Renal pelvis (tissue), 3 donors: ENCODE data around the gene CPT1B. TPM values are rescaled to one million over a fixed set of nuclear protein-coding genes. Genes with fewer than 3 reads are reported as not detected.

Source experiments
- polyA plus RNA-seq, 3 donors: library from polyadenylated mRNA; unstranded; fragments of 120-200 nt; gene quantifications; one replicate each; pipeline ENCODE4 v1.2.1, GENCODE V29; 2013; ENCODE audit not compliant: insufficient read length in 3 of 3

The CPT1B gene
- polyA plus RNA-seq, 3 donors = 16.8 to 18.3 (median 17.1) TPM

Other genes starting within 250 kb of the CPT1B start
- 10 to 100 TPM; 46.5 to 54.7 (median 50.5) TPM for gene PPP6R2, start 235.1 kb downstream of the CPT1B start, polyA plus RNA-seq
- gene SBF1, start 103.4 kb downstream of the CPT1B start, polyA plus RNA-seq = 10 to 100 TPM; 42.2 to 51.0 (median 42.9) TPM
- 1 to 10 TPM; 4.4 to 6.0 (median 5.7) TPM for gene ADM2, start 96.9 kb downstream of the CPT1B start, polyA plus RNA-seq
- 1 to 10 TPM; 3.3 to 6.6 (median 4.2) TPM for gene MIOX, start 91.6 kb downstream of the CPT1B start, polyA plus RNA-seq
- 10 to 100 TPM; 47.3 to 61.5 (median 60.5) TPM for gene LMF2, start 70.7 kb downstream of the CPT1B start, polyA plus RNA-seq
- 10 to 100 TPM; 48.3 to 57.4 (median 56.6) TPM for gene NCAPH2, start 70.2 kb downstream of the CPT1B start, polyA plus RNA-seq
- 1 to 10 TPM in 2 of 3 donors, not detected in 1; 5.4 to 6.7 TPM for gene SCO2, start 52.8 kb downstream of the CPT1B start, polyA plus RNA-seq
- gene TYMP, start 48.4 kb downstream of the CPT1B start, polyA plus RNA-seq = 1 to 10 TPM; 1.4 to 2.2 (median 2.0) TPM
- under 1 TPM in 2 of 3 donors, not detected in 1; 0.04 to 0.30 TPM for gene KLHDC7B, start 32.5 kb downstream of the CPT1B start, polyA plus RNA-seq
- under 1 TPM in 1 of 3 donors, not detected in 2; 0.58 TPM for gene SYCE3, start 15.5 kb downstream of the CPT1B start, polyA plus RNA-seq
- gene CHKB, start 4.4 kb upstream of the CPT1B start, polyA plus RNA-seq = 100 to 1,000 TPM in 2 of 3 donors, 10 to 100 TPM in 1; 74.5 to 109 (median 105) TPM
- gene MAPK8IP2, start 22.4 kb upstream of the CPT1B start, polyA plus RNA-seq = 1 to 10 TPM in 2 of 3 donors, under 1 TPM in 1; 0.76 to 1.1 (median 1.0) TPM
- 10 to 100 TPM; 15.3 to 23.7 (median 20.4) TPM for gene ARSA, start 49.7 kb upstream of the CPT1B start, polyA plus RNA-seq
- gene SHANK3, start 94.4 kb upstream of the CPT1B start, polyA plus RNA-seq = 10 to 100 TPM; 19.1 to 27.2 (median 19.6) TPM
- gene ACR, start 159.8 kb upstream of the CPT1B start, polyA plus RNA-seq = under 1 TPM; 0.43 to 0.58 (median 0.58) TPM
- gene RABL2B, start 205.2 kb upstream of the CPT1B start, polyA plus RNA-seq = 10 to 100 TPM; 52.5 to 87.3 (median 78.0) TPM